ENCODE measurements around the gene MYOC.

DNA sequence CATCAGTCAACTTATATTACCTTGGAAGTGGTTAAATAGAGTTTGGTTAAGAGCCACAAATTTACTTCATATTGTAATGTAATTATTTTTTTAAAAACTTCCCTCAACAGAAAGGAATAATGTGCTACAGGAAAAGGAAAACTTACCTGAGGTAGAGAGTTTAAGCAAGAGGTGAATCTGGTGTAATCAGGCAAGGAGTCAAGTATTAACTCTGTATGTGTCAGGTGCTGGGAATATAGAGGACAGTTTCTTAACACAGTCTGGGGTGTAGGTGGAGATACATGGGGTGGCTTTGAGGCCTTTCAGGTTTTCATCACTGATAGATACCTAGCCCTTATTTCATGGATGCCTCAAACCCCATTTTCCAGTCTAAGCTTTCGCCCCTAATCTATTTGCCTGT is 56.4 kb downstream of the MYOC start:
- no peak for TF ChIP-seq CTCF (IDR thresholded peaks at IDR 0.05 in 4 of 5, conservative IDR thresholded peaks at IDR 0.05 in 1 of 5)
- no peak for TF ChIP-seq POLR2A (IDR thresholded peaks at IDR 0.05)
